Body of pancreas (tissue), 4 donors: ENCODE data around the gene EXD3.

Experiments
- POLR2A ChIP-seq, 3 donors: fragments of 450-650 bp; IDR thresholded peaks; one replicate each; pipeline ENCODE4 v1.6.1; 2016; ENCODE audit warnings: antibody characterized with exemption in 3 of 3, mild to moderate bottlenecking in 2 of 3
- TF ChIP-seq, protein P1 (sequence below), 7 experiments: fragments of 450-650 bp in 4 of 7; fragments of 200-600 bp in 3 of 7; sonication (generic) in 3 of 7; IDR thresholded peaks; one replicate each; pipeline ENCODE4 v1.5.1; 2016 to 2019; ENCODE audit warnings: antibody characterized with exemption in 7 of 7

DNA sequence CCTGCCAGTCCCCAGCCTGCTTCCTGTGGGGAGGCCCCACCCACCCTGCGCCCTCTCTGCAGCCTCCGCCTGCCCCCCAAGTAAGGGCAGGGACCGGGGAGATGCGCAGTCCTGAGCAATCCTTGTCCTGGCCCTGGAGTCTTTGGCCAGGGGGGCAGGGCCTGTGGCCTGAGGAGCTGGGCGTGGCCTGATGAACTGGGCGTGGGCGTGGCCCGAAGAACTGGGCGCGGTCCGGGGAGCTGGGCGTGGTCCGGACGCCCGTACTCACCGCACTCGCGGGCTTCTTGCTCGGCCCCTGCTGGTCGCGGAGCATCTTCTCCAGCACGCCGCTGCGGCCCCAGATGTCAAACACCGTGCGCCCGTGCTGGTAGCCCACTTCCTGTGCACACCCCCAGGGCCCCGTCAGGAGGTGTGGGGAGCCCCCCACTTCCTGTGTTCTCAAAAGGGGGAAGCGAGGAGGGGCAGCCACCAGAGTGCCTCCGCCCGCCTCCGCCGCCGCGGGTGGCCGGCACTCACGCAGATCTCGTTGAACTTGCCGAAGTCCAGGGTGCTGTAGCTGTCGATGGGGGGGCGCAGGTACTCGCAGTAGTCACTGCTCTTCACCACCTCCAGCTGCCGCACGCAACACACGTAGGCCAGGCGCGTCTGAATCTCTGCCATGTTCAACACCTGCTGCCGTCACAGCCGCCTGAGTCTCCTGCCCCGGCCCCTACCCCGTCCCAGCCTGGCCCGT lies 38.9 kb upstream of the EXD3 start:
- TF ChIP-seq, protein P1, sequence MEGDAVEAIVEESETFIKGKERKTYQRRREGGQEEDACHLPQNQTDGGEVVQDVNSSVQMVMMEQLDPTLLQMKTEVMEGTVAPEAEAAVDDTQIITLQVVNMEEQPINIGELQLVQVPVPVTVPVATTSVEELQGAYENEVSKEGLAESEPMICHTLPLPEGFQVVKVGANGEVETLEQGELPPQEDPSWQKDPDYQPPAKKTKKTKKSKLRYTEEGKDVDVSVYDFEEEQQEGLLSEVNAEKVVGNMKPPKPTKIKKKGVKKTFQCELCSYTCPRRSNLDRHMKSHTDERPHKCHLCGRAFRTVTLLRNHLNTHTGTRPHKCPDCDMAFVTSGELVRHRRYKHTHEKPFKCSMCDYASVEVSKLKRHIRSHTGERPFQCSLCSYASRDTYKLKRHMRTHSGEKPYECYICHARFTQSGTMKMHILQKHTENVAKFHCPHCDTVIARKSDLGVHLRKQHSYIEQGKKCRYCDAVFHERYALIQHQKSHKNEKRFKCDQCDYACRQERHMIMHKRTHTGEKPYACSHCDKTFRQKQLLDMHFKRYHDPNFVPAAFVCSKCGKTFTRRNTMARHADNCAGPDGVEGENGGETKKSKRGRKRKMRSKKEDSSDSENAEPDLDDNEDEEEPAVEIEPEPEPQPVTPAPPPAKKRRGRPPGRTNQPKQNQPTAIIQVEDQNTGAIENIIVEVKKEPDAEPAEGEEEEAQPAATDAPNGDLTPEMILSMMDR (IDR thresholded peaks at IDR 0.05) = no peak
- TF ChIP-seq POLR2A (IDR thresholded peaks at IDR 0.05) = no peak
